ENCODE results near the gene IKBKE.

DNA sequence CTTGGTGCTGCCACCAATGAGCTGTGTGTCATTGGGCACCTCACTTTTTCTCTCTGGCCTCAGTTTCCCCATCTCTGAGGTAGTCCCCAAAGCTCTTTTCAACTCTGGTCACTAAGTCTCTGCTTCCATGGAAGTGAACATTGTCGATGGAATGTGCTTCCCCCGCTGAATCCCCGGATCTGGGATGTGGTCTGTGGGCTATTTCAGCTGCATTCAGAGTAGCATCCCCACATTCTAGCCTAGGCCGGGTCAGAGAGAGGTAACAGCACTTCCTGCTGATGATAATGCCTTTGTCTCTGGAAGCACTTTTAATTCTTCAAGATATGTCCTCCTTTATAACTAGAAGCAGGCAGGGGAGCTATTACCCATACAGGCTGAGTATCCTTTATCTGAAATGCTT lies 66.9 kb downstream of the IKBKE start:
- TF ChIP-seq, protein P1, sequence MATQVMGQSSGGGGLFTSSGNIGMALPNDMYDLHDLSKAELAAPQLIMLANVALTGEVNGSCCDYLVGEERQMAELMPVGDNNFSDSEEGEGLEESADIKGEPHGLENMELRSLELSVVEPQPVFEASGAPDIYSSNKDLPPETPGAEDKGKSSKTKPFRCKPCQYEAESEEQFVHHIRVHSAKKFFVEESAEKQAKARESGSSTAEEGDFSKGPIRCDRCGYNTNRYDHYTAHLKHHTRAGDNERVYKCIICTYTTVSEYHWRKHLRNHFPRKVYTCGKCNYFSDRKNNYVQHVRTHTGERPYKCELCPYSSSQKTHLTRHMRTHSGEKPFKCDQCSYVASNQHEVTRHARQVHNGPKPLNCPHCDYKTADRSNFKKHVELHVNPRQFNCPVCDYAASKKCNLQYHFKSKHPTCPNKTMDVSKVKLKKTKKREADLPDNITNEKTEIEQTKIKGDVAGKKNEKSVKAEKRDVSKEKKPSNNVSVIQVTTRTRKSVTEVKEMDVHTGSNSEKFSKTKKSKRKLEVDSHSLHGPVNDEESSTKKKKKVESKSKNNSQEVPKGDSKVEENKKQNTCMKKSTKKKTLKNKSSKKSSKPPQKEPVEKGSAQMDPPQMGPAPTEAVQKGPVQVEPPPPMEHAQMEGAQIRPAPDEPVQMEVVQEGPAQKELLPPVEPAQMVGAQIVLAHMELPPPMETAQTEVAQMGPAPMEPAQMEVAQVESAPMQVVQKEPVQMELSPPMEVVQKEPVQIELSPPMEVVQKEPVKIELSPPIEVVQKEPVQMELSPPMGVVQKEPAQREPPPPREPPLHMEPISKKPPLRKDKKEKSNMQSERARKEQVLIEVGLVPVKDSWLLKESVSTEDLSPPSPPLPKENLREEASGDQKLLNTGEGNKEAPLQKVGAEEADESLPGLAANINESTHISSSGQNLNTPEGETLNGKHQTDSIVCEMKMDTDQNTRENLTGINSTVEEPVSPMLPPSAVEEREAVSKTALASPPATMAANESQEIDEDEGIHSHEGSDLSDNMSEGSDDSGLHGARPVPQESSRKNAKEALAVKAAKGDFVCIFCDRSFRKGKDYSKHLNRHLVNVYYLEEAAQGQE (IDR thresholded peaks at IDR 0.05; ENCODE audit: insufficient read depth in 1 of 2, low read depth in 2 of 2, low read length in 1 of 2) = no peak
- TF ChIP-seq, protein P2, sequence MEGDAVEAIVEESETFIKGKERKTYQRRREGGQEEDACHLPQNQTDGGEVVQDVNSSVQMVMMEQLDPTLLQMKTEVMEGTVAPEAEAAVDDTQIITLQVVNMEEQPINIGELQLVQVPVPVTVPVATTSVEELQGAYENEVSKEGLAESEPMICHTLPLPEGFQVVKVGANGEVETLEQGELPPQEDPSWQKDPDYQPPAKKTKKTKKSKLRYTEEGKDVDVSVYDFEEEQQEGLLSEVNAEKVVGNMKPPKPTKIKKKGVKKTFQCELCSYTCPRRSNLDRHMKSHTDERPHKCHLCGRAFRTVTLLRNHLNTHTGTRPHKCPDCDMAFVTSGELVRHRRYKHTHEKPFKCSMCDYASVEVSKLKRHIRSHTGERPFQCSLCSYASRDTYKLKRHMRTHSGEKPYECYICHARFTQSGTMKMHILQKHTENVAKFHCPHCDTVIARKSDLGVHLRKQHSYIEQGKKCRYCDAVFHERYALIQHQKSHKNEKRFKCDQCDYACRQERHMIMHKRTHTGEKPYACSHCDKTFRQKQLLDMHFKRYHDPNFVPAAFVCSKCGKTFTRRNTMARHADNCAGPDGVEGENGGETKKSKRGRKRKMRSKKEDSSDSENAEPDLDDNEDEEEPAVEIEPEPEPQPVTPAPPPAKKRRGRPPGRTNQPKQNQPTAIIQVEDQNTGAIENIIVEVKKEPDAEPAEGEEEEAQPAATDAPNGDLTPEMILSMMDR (IDR thresholded peaks at IDR 0.05) = no peak
- TF ChIP-seq POLR2AphosphoS5 (IDR thresholded peaks at IDR 0.05; ENCODE audit: low read depth, low read length) = no peak
- TF ChIP-seq SIN3A (IDR thresholded peaks at IDR 0.05; ENCODE audit: borderline replicate concordance, insufficient read depth, low read depth, low read length) = no peak
- TF ChIP-seq TCF7L2 (IDR thresholded peaks at IDR 0.05; ENCODE audit: low read depth, low read length) = no peak
